Measurements from ENCODE around the gene LTBP1.

DNA sequence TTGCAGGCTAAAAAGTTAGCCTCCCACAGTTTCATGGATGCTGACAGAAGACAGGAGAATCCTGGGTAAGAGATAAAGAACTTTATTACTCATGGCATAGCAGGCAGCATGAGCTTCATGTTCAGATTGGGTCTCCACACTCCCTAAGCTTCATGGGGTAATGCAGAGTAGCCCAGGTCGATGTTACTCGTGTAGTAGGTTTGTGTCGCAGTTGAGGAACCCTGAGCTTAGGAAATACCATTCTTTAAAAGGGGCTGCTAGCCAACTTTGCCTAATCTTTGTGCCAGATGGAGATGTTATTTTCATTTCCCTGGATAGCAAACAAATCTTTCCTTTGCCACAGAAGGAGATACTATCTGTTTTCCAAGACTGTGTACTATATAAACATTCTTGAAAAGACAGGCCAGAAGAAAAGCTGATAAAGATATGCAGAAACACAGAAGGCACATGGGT lies 117.6 kb downstream of the LTBP1 start:
- TF ChIP-seq, protein P1, sequence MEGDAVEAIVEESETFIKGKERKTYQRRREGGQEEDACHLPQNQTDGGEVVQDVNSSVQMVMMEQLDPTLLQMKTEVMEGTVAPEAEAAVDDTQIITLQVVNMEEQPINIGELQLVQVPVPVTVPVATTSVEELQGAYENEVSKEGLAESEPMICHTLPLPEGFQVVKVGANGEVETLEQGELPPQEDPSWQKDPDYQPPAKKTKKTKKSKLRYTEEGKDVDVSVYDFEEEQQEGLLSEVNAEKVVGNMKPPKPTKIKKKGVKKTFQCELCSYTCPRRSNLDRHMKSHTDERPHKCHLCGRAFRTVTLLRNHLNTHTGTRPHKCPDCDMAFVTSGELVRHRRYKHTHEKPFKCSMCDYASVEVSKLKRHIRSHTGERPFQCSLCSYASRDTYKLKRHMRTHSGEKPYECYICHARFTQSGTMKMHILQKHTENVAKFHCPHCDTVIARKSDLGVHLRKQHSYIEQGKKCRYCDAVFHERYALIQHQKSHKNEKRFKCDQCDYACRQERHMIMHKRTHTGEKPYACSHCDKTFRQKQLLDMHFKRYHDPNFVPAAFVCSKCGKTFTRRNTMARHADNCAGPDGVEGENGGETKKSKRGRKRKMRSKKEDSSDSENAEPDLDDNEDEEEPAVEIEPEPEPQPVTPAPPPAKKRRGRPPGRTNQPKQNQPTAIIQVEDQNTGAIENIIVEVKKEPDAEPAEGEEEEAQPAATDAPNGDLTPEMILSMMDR (IDR thresholded peaks at IDR 0.05), result no peak
- no peak for TF ChIP-seq POLR2A (IDR thresholded peaks at IDR 0.05)

Measured in adrenal gland (tissue), 5 donors.